HUES64 (cell line): ENCODE measurements around the gene PARD6A.

ENCODE experiments used
- H3K27ac ChIP-seq: 2 replicates; pipeline ENCODE4 v1.7.0; 2013; ENCODE audit warnings: low read depth, low read length, inconsistent platforms
- H3K27me3 ChIP-seq: 2 replicates; pipeline ENCODE4 v1.6.1; 2013; ENCODE audit warnings: mild to moderate bottlenecking, low read length; ENCODE audit not compliant: insufficient read depth
- H3K36me3 ChIP-seq: 2 replicates; pipeline ENCODE4 v1.6.1; 2013; ENCODE audit warnings: mild to moderate bottlenecking, low read length; ENCODE audit not compliant: insufficient read depth
- H3K4me1 ChIP-seq: 2 replicates; pipeline ENCODE4 v1.6.1; 2013; ENCODE audit warnings: mild to moderate bottlenecking, low read length, moderate library complexity; ENCODE audit not compliant: insufficient read depth
- H3K4me3 ChIP-seq: 2 replicates; pipeline ENCODE4 v1.5.1; 2013; ENCODE audit warnings: mild to moderate bottlenecking, low read length, moderate library complexity
- H3K9ac ChIP-seq: 2 replicates; pipeline ENCODE4 v1.6.1; 2013; ENCODE audit warnings: mild to moderate bottlenecking, low read depth, low read length
- H3K9me3 ChIP-seq: 2 replicates; pipeline ENCODE4 v1.6.1; 2013; ENCODE audit warnings: low read depth, low read length; ENCODE audit not compliant: insufficient read depth
- WGBS: fragments of 150-250, 120-280 bp; methylation state at CpG from one replicate; pipeline ENCODE4 v1.1.7; 2013; ENCODE audit warnings: missing lambda C conversion rate; 5-methylcytosine and 5-hydroxymethylcytosine counted together

The PARD6A gene

GRCh38 chr16:67703626-67704025 lies 42.9 kb downstream of the PARD6A start:
- H3K9ac ChIP-seq: no peak overlapping the region
- H3K4me1 ChIP-seq: no peaks in the 10 kb centered on the region
- no peak overlapping the region for H3K4me3 ChIP-seq
- H3K9me3 ChIP-seq: no peaks in the 10 kb centered on the region
- WGBS: 81% methylated on average over 2 of the region's 2 CpGs
- H3K36me3 ChIP-seq: peaks cover 7% of the 10 kb centered on the region; the same call in 1 of the 2 replicates
- no peaks in the 10 kb centered on the region for H3K27me3 ChIP-seq
- H3K27ac ChIP-seq: no peak overlapping the region

GRCh38 chr16:67704110-67704509 lies 43.4 kb downstream of the PARD6A start:
- H3K9me3 ChIP-seq: no peaks in the 10 kb centered on the region
- no peak overlapping the region for H3K9ac ChIP-seq
- 91% methylated on average over 4 of the region's 5 CpGs for WGBS
- peaks cover 2% of the 10 kb centered on the region; the same call in 1 of the 2 replicates for H3K36me3 ChIP-seq
- no peak overlapping the region for H3K27ac ChIP-seq
- H3K4me1 ChIP-seq: peaks cover 4% of the 10 kb centered on the region; the same call in 1 of the 2 replicates
- no peaks in the 10 kb centered on the region for H3K27me3 ChIP-seq
- H3K4me3 ChIP-seq: no peak overlapping the region

- H3K27ac ChIP-seq: no peak overlapping the region
- no peaks in the 10 kb centered on the region for H3K9me3 ChIP-seq
- peaks cover 2% of the 10 kb centered on the region; the same call in 1 of the 2 replicates for H3K36me3 ChIP-seq
- no peak overlapping the region for H3K4me3 ChIP-seq
- H3K9ac ChIP-seq: no peak overlapping the region
- WGBS: over 99% methylated on average over 3 of the region's 4 CpGs
- H3K27me3 ChIP-seq: no peaks in the 10 kb centered on the region
- H3K4me1 ChIP-seq: peaks cover 8% of the 10 kb centered on the region; the same call in 1 of the 2 replicates
These were observed 46.5 kb downstream of the PARD6A start for GRCh38 chr16:67707210-67707609.

GRCh38 chr16:67707790-67708189 lies 47.0 kb downstream of the PARD6A start:
- Histone ChIP-seq H3K27me3 (no peaks in the 10 kb centered on the region), H3K4me1 (peaks cover 8% of the 10 kb centered on the region; the same call in 1 of the 2 replicates), H3K27ac (no peak overlapping the region), H3K36me3 (peaks cover 2% of the 10 kb centered on the region; the same call in 1 of the 2 replicates), H3K9ac (no peak overlapping the region), H3K4me3 (no peak overlapping the region), H3K9me3 (no peaks in the 10 kb centered on the region)
- 95% methylated on average over 5 of the region's 5 CpGs for WGBS

- no peak overlapping the region for H3K27ac ChIP-seq
- H3K27me3 ChIP-seq: no peaks in the 10 kb centered on the region
- H3K4me3 ChIP-seq: no peak overlapping the region
- peaks cover 2% of the 10 kb centered on the region; the same call in 1 of the 2 replicates for H3K36me3 ChIP-seq
- H3K9me3 ChIP-seq: no peaks in the 10 kb centered on the region
- 96% methylated on average over 2 of the region's 2 CpGs for WGBS
- H3K4me1 ChIP-seq: peaks cover 8% of the 10 kb centered on the region; the same call in 1 of the 2 replicates
- H3K9ac ChIP-seq: no peak overlapping the region
These were observed 47.6 kb downstream of the PARD6A start for GRCh38 chr16:67708368-67708771.

- Histone ChIP-seq H3K9me3 (no peaks in the 10 kb centered on the region), H3K36me3 (peaks cover 2% of the 10 kb centered on the region; the same call in 1 of the 2 replicates), H3K4me3 (no peak overlapping the region), H3K27me3 (no peaks in the 10 kb centered on the region), H3K4me1 (peaks cover 11% of the 10 kb centered on the region; the same call in 1 of the 2 replicates), H3K27ac (no peak overlapping the region), H3K9ac (no peak overlapping the region)
- 92% methylated on average over 1 of the region's 1 CpG for WGBS
These were observed 48.3 kb downstream of the PARD6A start for GRCh38 chr16:67709050-67709449.

GRCh38 chr16:67710607-67711006 lies 49.8 kb downstream of the PARD6A start:
- peaks cover 11% of the 10 kb centered on the region; the same call in 1 of the 2 replicates for H3K4me1 ChIP-seq
- no peaks in the 10 kb centered on the region for H3K9me3 ChIP-seq
- WGBS: 90% methylated on average over 6 of the region's 6 CpGs
- no peaks in the 10 kb centered on the region for H3K27me3 ChIP-seq
- H3K36me3 ChIP-seq: no peaks in the 10 kb centered on the region
- H3K4me3 ChIP-seq: no peak overlapping the region
- no peak overlapping the region for H3K9ac ChIP-seq
- no peak overlapping the region for H3K27ac ChIP-seq
